HG03457 (cell line): ENCODE data around the gene TCF7L1.
"Not testable (repeated sequence)": the region's sequence is repeated elsewhere in the genome, so short reads cannot be mapped to it uniquely, and the experiment has no call there.

Source experiments
- ATAC-seq: cut with Tn5 transposase; IDR thresholded peaks from one replicate; pipeline ENCODE4 v1.9.1; 2021; ENCODE audit warnings: moderate number of reproducible peaks; ENCODE audit not compliant: unreplicated experiment

TCF7L1 gene

DNA sequence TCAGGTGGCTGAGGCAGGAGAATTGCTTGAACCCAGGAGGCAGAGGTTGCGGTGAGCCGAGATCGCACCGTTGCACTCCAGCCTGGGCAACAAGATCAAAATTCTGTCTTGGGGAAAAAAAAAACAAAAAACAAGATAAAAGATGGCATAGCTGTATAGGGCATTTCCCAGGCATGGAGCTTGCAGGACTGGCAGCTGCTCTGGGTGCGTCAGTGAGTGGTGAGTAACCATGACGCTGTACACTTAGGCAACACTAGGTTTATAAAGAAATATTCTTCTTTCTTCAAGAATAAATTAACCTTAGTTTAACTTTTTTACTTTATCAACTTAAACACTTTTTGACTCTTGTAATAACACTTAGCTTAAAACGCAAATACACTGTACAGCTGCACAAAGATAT, 179.2 kb downstream of the TCF7L1 start:
- no peak for ATAC-seq

DNA sequence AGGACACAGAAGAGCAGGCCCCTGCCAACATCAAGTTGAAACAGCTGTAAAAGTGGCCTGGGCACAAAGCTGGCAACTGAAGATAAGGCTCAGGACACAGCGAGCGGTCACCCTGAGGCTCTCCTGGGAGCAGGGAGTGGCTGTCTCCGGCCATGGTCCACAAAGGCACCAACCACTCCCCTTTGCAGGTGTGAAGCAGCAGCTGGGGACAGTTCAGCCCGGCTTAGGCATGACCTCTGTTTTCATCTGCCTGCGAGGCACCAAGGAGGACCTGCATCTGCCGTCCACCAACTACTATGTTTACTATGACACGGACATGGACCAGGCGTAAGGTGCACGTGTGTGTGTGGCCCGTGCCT, 181.7 kb downstream of the TCF7L1 start:
- no peak for ATAC-seq

DNA sequence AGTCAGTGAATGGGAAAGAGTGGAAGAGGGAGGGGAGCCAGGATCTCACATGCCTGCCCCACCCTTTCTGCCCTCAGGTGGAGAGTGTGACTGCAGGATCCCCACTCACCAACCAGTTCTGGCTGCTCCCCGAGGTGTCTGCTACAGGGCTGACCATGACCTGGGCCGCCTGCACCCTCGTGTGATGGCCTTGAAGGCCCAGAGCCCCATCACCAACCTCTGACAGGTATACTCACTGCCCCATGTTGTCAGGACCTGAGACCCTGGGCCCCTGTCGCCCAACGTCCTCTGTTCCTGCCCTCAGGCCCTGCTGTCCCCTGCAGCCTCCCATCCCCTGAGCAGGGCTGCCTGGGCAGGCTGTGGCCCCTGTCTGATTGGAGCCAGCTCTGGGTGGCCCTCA, 182.7 kb downstream of the TCF7L1 start:
- ATAC-seq = not testable (repeated sequence)

DNA sequence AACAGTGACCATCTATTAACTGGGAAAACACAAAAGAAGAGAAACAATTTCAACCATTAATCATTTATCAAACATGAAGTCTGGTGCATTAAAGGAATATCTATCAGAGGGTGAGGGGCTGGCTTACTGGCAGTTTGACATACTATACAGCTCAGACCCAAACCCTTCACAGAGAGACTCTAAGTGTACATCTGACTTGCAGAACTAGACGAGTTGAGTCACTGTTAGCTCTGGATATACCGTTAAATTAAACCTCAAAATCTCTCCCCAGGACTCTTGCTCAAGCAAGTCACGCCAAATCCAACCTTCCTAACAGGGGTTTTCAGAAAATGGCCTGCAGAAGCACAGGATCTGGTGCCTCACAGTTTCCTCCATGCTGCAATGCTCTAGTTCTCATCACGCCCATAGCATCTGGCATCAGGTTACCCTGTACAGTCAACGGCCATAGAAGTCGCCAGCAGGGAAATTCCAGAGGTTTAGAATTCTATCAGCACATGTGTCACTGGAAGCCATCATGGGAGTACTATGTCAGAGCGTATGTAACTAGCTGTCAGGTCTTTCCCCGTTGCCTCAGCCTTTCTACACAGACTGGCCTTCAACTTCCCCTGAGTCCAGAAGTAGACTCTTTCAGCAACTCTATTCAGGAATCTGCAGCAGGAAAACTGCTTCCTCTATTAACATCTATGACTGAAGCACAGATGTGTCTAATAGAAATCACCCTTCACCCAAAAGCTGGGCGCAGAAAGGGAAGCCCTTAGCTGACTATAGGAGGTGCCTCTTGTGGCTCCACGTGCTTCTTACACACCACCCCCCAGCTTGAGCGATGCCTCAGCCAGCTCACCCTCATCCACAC, 185.3 kb downstream of the TCF7L1 start:
- ATAC-seq = no peak

DNA sequence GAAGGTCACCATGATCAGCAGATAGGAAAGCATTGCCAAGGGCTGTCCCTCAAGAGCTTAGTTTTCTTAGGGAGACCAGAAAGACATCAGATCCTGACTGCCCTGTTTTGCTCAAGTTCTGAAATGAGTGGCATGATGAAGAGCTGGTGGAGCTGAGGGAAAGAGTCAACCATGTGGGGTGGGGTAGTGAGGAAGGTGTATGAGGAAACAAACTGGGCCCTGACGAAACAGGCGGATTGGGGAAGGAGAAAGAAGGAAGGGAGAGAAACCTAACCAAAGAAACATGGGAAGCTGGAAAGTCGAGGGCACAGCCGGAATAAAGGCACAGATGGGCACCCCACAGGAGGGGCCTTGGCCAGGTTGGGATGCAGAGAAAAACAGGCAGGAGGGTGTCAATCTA, 186.6 kb downstream of the TCF7L1 start:
- no peak for ATAC-seq

DNA sequence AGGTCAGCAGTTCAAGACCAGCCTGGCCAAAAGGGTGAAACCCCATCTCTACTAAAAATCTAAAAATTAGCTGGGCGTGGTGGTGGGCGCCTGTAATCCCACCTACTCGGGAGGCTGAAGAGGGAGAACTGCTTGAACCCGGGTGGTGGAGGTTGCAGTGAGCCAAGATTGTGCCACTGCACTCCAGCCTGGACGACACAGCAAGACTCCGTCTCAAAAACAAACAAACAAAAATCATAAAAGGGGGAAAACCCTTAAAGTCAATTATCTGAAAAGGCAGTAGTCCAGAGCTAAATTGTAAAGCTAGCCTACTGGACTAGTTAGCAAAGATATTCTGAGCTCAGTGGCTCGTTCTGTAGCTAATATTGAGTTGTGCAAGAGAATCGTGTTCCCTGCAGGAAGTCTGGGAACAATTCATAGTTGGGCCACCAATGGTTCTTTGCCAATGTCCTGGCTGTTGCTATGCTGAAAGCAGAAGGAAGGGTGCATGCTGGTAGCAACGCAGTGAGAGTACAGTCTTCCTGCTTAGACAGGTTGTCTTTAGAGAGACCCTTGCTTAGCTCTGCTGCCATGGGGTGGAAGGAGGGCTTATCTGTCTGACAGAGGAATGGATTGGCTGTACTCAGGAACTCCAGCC, 190.3 kb downstream of the TCF7L1 start:
- ATAC-seq = no peak

DNA sequence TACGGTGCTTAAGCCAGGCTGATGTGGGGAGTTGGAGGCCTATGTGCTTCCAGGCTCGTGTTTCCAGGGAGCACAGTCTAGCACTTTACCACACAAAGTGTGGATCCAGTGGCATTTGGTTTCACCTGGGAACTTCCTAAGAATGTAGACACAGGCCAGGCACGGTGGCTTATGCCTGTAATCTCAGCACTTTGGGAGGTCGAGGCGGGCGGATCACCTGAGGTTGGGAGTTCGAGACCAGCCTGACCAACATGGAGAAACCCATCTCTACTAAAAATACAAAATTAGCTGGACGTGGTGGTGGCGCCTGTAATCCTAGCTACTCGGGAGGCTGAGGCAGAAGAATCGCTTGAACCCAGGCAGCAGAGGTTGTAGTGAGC, 190.8 kb downstream of the TCF7L1 start:
- ATAC-seq = not testable (repeated sequence)

DNA sequence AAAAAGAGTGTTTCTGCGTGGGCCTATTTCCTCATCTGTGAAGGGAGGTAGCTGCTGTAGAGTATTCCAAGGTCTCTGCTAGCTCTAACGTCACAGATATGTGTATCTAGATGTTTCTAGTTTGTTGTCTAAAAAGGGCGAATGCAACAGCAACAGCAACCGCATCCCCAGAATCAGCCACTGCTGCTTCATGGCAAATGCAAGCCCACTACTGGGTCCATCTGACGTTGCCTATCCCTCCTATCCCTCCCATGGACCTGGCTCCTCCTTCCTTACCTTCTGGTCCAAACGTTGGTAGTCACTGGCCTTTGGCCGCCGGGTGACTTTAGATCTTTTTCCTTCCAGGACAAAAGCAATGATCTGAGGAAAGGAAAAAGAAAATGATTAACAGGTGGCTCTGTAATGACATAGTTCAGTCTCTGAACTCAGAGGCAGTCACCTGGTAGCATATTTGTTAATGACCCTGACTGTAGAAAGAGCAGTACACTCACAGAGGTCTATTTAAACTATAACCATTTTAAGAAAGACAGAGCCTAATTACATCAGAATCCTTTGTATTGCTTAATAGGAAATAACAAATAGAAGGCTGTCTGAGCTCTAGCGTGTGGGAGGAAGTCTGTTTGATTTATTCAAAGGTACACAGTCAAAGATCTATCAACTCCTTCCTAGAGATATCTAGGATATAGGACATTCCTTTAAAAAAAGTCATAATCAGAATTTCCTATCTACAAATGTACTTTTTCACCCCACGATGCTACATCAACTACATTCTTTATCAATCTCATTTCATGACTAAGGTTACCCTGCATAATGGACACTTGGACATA, 191.7 kb downstream of the TCF7L1 start:
- ATAC-seq = no peak

DNA sequence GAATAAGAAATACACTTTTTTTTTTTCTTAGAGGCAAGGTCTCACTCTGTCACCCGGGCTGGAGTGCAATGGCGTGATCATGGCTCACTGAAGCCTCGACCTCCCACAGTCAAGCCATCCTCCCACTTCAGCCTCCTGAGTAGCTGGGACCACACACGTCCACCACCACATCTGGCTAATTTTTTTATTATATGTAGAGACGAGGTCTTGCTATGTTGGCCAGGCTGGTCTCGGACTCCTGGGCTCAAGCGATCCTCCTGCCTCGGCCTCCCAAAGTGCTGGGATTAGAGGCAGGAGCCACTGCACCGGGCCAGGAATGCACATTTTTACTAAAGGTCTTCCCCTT, 192.2 kb downstream of the TCF7L1 start:
- no peak for ATAC-seq

DNA sequence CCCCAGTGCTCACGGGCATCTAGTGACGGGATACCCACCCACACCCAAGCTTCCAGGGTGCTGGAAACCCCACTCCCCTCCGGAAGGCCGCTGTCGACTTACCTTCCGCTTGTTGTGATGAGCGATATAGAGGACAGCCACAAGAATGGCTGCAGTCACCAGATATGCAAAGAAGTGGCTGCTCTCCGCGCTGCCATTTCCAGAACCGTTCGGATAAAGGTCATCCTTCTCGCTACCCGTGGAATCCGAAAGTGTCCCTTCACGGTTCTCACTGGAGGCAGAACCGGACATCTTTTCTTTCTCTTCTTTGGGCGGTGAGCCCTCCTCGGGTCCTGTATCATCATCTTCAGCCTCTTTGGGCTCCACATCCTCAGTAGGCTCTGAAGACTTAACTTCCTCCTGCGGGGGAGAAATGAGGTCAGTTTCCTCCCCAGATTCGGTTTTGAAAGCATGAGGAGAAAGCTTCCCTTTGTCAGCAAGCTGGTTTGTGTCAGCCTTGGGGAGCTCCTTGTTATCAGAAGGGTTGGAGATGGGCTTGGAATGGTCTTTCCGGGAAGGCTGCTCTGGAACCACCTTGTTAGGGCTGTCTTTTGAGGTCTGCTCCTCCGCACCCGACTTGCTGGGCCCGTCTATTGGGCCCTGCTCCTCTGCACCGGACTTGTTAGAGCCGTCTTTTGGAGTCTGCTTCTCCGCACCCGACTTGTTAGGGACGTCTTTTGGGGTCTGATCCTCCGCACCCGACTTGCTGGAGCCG, 193.4 kb downstream of the TCF7L1 start:
- ATAC-seq = no peak

DNA sequence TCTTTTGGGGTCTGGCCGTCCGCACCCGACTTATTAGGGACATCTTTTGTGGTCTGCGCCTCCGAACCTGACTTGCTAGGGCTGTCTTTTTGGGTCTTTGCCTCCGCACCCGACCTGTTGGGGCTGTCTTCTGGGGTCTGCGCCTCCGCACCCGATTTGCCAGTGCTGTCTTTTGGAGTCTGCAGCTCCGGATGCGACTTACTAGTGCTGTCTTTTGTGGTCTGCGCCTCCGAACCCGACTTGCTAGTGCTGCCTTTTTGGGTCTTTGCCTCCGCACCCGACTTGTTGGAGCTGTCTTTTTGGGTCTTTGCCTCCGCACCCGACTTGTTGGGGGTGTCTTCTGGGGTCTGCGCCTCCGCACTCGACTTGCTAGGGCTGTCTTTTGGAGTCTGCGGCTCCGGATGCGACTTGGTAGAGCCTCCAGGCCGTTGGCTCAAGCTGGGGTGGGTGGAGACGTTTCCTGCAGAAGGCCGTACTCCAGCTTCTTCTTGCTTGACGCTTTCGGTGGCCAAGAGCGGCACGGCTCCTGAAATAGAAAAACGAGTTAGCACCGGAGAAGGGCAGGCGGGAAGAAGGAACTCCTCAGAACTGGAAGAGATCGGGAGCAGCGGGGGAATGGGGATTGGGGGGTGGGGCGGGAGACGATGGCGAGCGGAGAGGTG, 194.1 kb downstream of the TCF7L1 start:
- no peak for ATAC-seq

DNA sequence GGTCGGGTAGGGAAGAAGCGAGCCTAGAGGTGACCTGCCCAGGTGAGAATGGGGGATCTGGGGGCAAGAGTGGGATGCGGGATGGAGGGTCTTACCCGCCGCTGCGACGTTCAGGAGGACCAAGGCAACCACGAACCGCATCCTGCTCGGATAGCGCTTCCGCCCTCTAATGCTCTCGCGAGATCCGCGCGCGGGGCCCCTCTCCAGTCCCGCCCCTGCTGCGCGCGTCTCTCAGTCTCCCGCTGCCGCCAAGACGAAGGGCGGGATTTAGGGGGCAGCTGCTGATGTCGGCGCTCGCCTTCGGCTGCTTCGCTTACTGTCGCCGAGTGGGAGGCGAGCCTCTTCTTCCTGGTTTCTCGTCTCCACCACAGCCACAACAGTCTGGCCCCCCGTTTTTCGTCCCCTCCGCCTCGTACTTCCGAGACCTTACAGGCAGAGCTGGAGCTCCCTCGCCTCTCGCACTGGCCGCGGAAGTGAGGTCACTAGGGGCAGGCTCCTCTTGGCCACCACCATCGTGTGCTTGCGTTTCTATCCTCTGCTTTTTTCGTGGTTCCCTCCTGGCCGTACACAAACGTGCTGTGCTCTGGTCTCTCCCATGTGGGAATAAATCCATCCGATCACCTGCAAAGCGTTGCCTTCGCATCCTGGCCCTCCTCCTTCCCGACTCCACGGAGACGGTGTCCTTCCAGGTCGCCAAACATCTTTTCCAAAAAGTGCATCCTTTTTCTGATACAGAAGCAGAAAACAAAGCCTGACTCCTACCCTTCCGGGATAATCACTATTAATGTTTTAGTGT, 194.8 kb downstream of the TCF7L1 start, which contains the start of gene TGOLN2:
Gene TGOLN2, minus strand, starts transcription at position 168 of the 796 bp plus-strand sequence. Its CDS starts 27 bp downstream, at position 141.
- peak; percentile 83 for ATAC-seq

DNA sequence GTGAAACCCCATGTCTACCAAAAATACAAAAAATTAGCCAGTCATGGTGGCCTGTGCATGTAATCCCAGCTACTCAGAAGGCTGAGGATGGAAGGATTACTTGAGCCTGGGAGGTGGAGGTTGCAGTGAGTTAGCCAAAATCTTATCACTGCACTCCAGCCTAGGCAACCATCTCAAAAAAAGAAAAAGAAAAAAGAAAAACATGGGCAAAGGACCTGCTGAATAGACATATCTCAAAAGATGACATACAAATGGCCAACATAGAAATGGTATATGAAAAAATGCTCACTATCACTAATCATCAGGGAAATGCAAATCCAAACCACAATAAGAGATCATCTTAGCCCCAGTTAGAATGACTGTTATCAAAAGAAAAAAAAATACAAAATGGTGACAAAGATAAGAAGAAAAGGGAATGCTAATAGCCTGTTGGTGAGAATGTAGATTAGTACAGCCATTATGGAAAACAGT, 196.0 kb downstream of the TCF7L1 start:
- ATAC-seq = no peak

DNA sequence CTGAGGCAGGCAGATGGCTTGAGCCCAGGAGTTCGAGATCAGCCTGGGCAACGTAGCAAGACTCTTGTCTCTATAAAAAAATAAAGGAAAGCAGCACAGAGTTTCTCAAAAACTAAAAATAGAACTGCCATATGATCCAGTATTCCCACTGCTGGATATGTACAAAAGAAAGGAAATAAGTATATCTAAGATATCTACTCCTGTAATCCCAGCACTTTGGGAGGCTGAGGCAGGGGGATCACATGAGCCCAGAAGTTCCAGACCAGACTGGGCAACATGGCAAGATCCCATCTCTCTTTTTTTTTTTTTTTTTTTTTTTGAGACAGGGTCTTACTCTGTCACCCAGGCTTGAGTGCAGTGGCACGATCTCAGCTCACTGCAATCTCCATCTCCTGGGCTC, 196.5 kb downstream of the TCF7L1 start:
- ATAC-seq = not testable (repeated sequence)

DNA sequence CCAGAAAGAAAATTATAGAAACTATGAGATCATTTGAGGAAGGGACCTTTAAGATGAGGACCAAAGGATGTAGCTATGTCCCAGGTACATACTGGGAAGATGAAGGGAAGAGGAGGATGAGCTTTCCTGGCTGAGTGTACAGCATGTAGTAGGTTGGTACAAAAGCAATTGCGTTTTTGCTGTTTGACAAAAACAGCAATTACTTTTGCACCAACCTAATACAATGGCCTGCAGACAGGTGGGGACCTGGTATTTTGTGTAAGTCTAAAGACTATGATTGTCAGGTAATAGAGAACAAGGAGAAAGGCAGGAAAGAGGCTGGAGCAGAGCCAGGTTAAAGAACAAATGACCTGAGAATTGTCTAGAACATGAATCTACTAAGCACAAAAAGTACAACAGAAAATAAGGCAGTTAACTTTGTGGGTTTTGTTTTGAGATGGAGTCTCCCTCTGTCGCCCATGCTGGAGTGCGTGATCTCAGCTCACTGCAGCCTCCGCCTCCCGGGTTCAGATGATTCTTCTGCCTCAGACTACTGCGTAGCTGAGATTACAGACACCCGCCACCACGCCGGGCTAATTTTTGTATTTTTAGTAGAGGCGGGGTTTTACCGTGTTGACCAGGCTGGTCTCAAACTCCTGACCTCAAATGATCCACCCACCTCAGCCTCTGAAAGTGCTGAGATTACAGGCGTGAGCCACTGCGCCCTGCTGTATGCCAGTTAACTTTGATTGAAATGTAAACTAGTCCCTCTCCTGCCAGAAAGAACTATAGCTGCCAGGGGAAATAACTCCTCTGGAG, 197.8 kb downstream of the TCF7L1 start:
- no peak for ATAC-seq

DNA sequence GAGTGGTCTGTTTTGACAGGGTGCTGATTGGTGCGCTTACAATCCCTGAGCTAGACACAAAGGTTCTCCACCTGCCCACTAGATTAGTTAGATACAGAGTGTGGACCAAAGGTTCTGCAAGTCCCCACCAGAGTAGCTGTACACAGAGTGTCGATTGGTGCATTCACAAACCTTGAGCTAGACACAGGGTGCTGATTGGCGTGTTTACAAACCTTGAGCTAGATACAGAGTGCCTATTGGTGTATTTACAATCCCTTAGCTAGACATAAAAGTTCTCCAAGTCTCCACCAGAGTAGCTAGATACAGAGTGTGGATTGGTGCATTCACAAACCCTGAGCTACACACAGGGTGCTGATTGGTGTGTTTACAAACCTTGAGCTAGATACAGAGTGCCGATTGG, 200.7 kb downstream of the TCF7L1 start:
- not testable (repeated sequence) for ATAC-seq

DNA sequence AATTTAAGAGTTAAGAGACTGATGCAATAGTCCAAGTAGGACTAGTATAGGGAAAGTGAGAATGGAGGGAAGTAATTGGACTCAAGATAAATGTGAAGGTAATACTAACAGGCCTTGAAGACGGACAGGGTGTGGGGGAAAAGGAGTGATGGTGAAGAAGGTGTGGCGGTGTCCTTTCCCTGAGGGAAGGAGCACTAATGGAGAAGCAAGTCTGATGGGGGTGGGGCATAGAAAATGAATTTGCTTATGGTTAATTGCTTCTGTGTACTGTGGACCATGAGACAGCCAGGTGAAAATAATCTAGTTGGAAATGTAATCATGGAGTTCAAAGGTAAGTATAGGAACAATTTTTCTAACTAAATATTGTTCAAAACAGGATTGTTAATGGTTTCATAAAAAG, 201.7 kb downstream of the TCF7L1 start:
- no peak for ATAC-seq

DNA sequence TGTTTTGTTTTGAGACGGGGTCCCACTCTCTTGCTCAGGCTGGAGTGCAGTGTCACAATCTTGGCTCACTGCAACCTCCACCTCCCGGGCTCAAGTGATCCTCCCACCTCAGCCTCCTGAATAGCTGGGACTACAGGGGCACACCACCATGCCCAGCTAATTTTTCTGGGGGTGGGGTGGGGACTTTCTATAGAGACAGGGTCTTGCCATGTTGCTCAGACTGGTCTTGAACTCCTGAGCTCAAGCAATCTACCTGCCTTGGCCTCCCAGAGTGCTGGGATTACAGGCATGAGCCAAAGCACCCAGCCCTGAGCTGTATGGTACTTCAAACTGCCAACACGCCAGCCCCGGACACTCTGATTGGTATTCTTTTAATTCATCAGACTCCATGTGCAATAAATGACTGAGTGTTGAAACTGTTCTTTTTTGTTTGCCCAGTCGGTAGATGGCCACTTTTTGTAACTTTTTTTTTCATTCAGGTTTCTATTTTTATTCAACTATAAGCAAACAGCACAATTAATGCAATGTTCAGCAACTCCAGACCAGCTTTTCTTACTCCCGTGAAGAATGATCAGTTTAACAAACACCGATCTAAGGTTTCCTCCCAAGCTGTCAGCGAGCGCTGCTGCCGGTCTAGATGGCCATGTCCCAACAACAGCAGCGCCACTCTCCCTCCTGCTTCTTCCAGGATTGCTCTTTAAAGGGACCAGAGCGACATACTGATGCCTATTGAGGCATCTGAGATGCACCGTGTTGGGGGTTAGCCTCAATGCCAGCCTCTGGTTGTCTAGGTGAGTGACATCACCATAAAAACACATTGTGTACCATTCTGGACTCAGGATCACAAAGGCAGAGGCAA, 207.1 kb downstream of the TCF7L1 start:
- ATAC-seq = no peak
